ENCODE measurements around the gene MORC2. TPM values are rescaled to one million over a fixed set of nuclear protein-coding genes. Genes with fewer than 3 reads are reported as not detected.

Gene MORC2
- total and polyA plus RNA-seq, 9 of the 15 experiments (the other 6 are each of a cell fraction or from before 2014, with no cell fraction given) = 3.3 to 34.7 (median 16.7) TPM

DNA sequence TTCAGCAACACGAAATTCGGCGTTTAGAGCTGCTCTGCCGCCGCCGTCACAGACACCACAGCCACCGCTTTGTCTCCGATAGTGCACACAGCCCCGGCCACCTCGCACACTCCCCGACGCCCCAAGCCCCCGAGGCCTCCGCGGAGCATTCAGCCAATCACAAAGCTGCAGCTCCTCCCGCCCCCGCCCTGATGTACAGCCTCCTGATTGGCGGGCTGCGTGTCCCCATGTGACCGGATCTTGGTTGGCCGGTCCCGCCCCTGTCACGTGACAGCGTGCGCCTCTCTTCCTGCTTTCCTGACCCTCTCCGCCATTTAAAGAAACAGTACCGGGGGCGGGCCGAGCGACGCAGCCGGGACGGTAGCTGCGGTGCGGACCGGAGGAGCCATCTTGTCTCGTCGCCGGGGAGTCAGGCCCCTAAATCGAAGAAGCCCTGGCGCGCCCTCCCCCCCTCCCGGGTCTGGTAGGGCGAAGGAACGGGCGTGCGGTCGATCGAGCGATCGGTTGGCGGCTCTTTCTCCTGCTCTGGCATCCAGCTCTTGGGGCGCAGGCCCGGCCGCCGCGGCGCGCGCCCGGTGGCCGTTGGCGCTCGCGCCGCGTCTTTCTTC, 454 bp upstream of the MORC2 start, which contains the start of gene TUG1 (continued):
- TF ChIP-seq NRF1 (conservative IDR thresholded peaks at IDR 0.05 in 1 of 2, IDR thresholded peaks at IDR 0.05 in 1 of 2) (peak; percentile 62 to 67; a peak in 3 of 4 replicates), BDP1 (IDR thresholded peaks at IDR 0.05; ENCODE audit: insufficient read depth, insufficient read length) (no peak), DIDO1 (tag; IDR thresholded peaks at IDR 0.05; ENCODE audit: low read depth) (0 out of 2 replicates have a peak, but pooled peaks have one; percentile 29)

DNA sequence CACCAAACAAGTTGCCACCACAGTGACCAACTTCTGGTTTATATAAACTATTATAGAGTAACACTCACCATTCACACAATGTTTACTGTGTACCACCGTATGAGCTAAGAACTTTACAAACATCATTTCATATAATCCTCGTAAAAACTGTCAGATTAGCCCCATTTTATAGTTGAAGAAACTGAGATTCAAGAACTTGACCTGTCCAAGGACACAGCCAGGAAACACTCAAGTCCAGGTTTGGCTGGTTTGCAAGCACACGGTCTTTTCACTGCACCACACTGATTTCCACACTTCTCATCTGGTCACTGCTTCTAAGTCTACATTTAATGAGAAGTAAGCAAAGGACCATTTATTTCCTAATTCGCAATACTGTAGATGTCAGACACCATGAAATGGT, 3.7 kb downstream of the MORC2 start:
- Histone ChIP-seq H3K9ac (ENCODE audit: insufficient read depth in 1 of 2, low read depth in 2 of 2, low read length in 2 of 2) (no peak overlapping the region), H3K79me2 (ENCODE audit: control insufficient read depth, insufficient read depth, low read length) (peaks cover 88% of the 10 kb centered on the region), H3K9me1 (ENCODE audit: control insufficient read depth, insufficient read depth, low read length) (no peaks in the 10 kb centered on the region), H2AFZ (ENCODE audit: low read depth, low read length) (no peak overlapping the region), H3K4me3 (no peak overlapping the region), H3K27me3 (ENCODE audit: control insufficient read depth in 2 of 2, insufficient read depth in 2 of 2, low read length in 2 of 2) (no peaks in the 10 kb centered on the region), H3K27ac (ENCODE audit: extremely low read depth, low read depth, low read length) (no peak overlapping the region), H3K9me3 (replicated peaks; ENCODE audit: control insufficient read depth, insufficient read depth, low read depth, low read length) (no peaks in the 10 kb centered on the region), H3K36me3 (ENCODE audit: control insufficient read depth, insufficient read depth, low read length) (peaks cover 32% of the 10 kb centered on the region; the same call in 1 of the 3 replicates), H3K4me1 (replicated peaks in 1 of 2; ENCODE audit: control insufficient read depth in 2 of 2, insufficient read depth in 2 of 2, low read length in 2 of 2) (peaks cover 10 to 12% of the 10 kb centered on the region in 2 experiments; a peak in 4 of 5 replicates), H3K4me2 (ENCODE audit: insufficient read depth, low read length) (peak overlapping the region; percentile 47; the same call in 1 of the 2 replicates), H4K20me1 (replicated peaks; ENCODE audit: control insufficient read depth, insufficient read depth, low read length) (peaks cover 12% of the 10 kb centered on the region; the same call in 1 of the 2 replicates)
- in situ Hi-C loops (cut with MboI) = no loop called here
- peak; percentile 22 to 56; a peak in 2 of 4 replicates for TF ChIP-seq KDM1A (IDR thresholded peaks at IDR 0.05)
- TF ChIP-seq ZNF239 (CRISPR knock-in tag; IDR thresholded peaks at IDR 0.05) = no peak
- TF ChIP-seq ZSCAN29 (IDR thresholded peaks at IDR 0.05) = no peak
- TF ChIP-seq, protein P1, sequence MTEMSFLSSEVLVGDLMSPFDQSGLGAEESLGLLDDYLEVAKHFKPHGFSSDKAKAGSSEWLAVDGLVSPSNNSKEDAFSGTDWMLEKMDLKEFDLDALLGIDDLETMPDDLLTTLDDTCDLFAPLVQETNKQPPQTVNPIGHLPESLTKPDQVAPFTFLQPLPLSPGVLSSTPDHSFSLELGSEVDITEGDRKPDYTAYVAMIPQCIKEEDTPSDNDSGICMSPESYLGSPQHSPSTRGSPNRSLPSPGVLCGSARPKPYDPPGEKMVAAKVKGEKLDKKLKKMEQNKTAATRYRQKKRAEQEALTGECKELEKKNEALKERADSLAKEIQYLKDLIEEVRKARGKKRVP (CRISPR knock-in tag; IDR thresholded peaks at IDR 0.05) = no peak
- peak; percentile 77; the same call in 1 of the 2 replicates for TF ChIP-seq BCOR (IDR thresholded peaks at IDR 0.05)
- peak; percentile 89 for TF ChIP-seq RBM25 (IDR thresholded peaks at IDR 0.05; ENCODE audit: low read depth, low read length, severe bottlenecking)
- no peak for TF ChIP-seq TCF3 (CRISPR knock-in tag; IDR thresholded peaks at IDR 0.05)
- TF ChIP-seq KDM2B (CRISPR knock-in tag; IDR thresholded peaks at IDR 0.05) = no peak
- peak; percentile 93 for TF ChIP-seq ESRRA (IDR thresholded peaks at IDR 0.05; ENCODE audit: borderline replicate concordance, low read depth)
- BruUV-seq (replicated peaks) = no TSS peak
- 27% methylated on average over 4 of the region's 4 CpGs for WGBS (ENCODE audit: insufficient coverage, low coverage, missing lambda C conversion rate)
- CTCF ChIA-PET (ENCODE audit: low intra/inter-chr PET ratio) = no interaction called here
- FAIRE-seq = no peak
- DNase-seq (ENCODE audit: extremely low read depth in 1 of 4, low spot score in 3 of 4) = no peak
- intact Hi-C loops (cut with micrococcal nuclease) = loop anchor here (5.0 kb wide), 1 partner anchor 97 kb away; no protein-coding TSS in a partner anchor
- POLR2A ChIA-PET = interaction anchor here (0.6 to 1.0 kb wide), 3 partner anchors 154 to 709 kb away, joined by 3 to 4 read pairs (median 3); no protein-coding TSS in a partner anchor
- ATAC-seq = no peak

Data from K562 (cell line).